Liver (tissue), 9 donors: ENCODE results near the gene BTG4. TPM values are rescaled to one million over a fixed set of nuclear protein-coding genes. Genes with fewer than 3 reads are reported as not detected.

Experiments used
- DNase-seq: peaks from one replicate; pipeline ENCODE4 v3.0.0-alpha.2; 2017; ENCODE audit warnings: low spot score
- H3K27ac ChIP-seq, 2 donors: one replicate each; pipeline ENCODE4 v1.7.0; 2013; ENCODE audit warnings: inconsistent platforms in 2 of 2, low read length in 2 of 2, control low read depth in 1 of 2, low read depth in 1 of 2, mild to moderate bottlenecking in 1 of 2
- H3K27me3 ChIP-seq, 4 donors: one replicate each; pipeline versions ENCODE4 v1.6.1 to v1.7.0; 2013; ENCODE audit warnings: low read length in 3 of 4, inconsistent platforms in 1 of 4, mild to moderate bottlenecking in 1 of 4, moderate library complexity in 1 of 4; ENCODE audit not compliant: control insufficient read depth in 4 of 4, insufficient read depth in 4 of 4
- H3K36me3 ChIP-seq, 4 donors: one replicate each; pipeline versions ENCODE4 v1.6.1 to v1.7.0; 2013; ENCODE audit warnings: low read length in 3 of 4, mild to moderate bottlenecking in 3 of 4, low read depth in 1 of 4, moderate library complexity in 1 of 4; ENCODE audit not compliant: control insufficient read depth in 4 of 4, insufficient read depth in 3 of 4
- H3K4me1 ChIP-seq, 4 donors: one replicate each; pipeline versions ENCODE4 v1.6.1 to v1.7.0; 2013; ENCODE audit warnings: low read length in 3 of 4, mild to moderate bottlenecking in 3 of 4, moderate library complexity in 1 of 4; ENCODE audit not compliant: control insufficient read depth in 4 of 4, insufficient read depth in 4 of 4
- H3K4me3 ChIP-seq, 3 donors: one replicate each; pipeline versions ENCODE4 v1.6.1 to v1.7.0; 2013; ENCODE audit warnings: low read length in 3 of 3, control low read depth in 1 of 3, low read depth in 1 of 3, mild to moderate bottlenecking in 1 of 3
- H3K9ac ChIP-seq, 2 donors: one replicate each; pipeline ENCODE4 v1.7.0; 2013; ENCODE audit warnings: low read length in 2 of 2, mild to moderate bottlenecking in 2 of 2, moderate library complexity in 2 of 2, control low read depth in 1 of 2, low read depth in 1 of 2
- H3K9me3 ChIP-seq, 4 donors: one replicate each; pipeline versions ENCODE4 v1.6.1 to v1.7.0; 2013; ENCODE audit warnings: low read length in 3 of 4; ENCODE audit not compliant: control insufficient read depth in 4 of 4
- EGR1 ChIP-seq, 2 donors: IDR thresholded peaks; 2 replicates each; pipeline ENCODE4 v1.6.1; 2016 to 2018; ENCODE audit warnings: antibody characterized with exemption in 2 of 2, low read depth in 2 of 2
- FOXA1 ChIP-seq: IDR thresholded peaks from 2 replicates; pipeline ENCODE4 v1.6.1; 2016; ENCODE audit warnings: antibody characterized with exemption
- FOXA2 ChIP-seq: IDR thresholded peaks from 2 replicates; pipeline ENCODE4 v1.6.1; 2016; ENCODE audit warnings: antibody characterized with exemption
- GABPA ChIP-seq, 2 donors: IDR thresholded peaks in 1 of 2; conservative IDR thresholded peaks in 1 of 2; 2 replicates each; pipeline ENCODE4 v1.6.1; 2016; ENCODE audit warnings: antibody characterized with exemption in 2 of 2, mild to moderate bottlenecking in 1 of 2, moderate library complexity in 1 of 2
- HNF4A ChIP-seq, 2 donors: conservative IDR thresholded peaks; 2 replicates each; pipeline ENCODE4 v1.6.1; 2016; ENCODE audit warnings: antibody characterized with exemption in 2 of 2, mild to moderate bottlenecking in 2 of 2
- HNF4G ChIP-seq: IDR thresholded peaks from 2 replicates; pipeline ENCODE4 v1.6.1; 2016; ENCODE audit warnings: antibody characterized with exemption
- MAX ChIP-seq: IDR thresholded peaks from 2 replicates; pipeline ENCODE4 v1.6.1; 2016; ENCODE audit warnings: antibody characterized with exemption
- NR2F2 ChIP-seq: IDR thresholded peaks from 2 replicates; pipeline ENCODE4 v1.6.1; 2016; ENCODE audit warnings: antibody characterized with exemption
- RAD21 ChIP-seq, 2 donors: IDR thresholded peaks; 2 replicates each; pipeline ENCODE4 v1.6.1; 2016; ENCODE audit warnings: antibody characterized with exemption in 2 of 2, mild to moderate bottlenecking in 2 of 2
- RXRA ChIP-seq, 2 donors: IDR thresholded peaks; 2 replicates each; pipeline ENCODE4 v1.6.1; 2017 to 2018; ENCODE audit warnings: antibody characterized with exemption in 2 of 2, mild to moderate bottlenecking in 1 of 2
- SP1 ChIP-seq: IDR thresholded peaks from 2 replicates; pipeline ENCODE4 v1.6.1; 2018; ENCODE audit warnings: antibody characterized with exemption, mild to moderate bottlenecking
- TAF1 ChIP-seq: conservative IDR thresholded peaks from 2 replicates; pipeline ENCODE4 v1.6.1; 2016; ENCODE audit warnings: antibody characterized with exemption, mild to moderate bottlenecking
- ZBTB33 ChIP-seq: IDR thresholded peaks from 2 replicates; pipeline ENCODE4 v1.6.1; 2016; ENCODE audit warnings: antibody characterized with exemption
- WGBS: extraction: QIAGEN DNeasy Blood & Tissue Kit; methylation state at CpG from one replicate; pipeline ENCODE4 v1.1.7; 2013; 5-methylcytosine and 5-hydroxymethylcytosine counted together
- polyA plus RNA-seq, 2 donors: library from polyadenylated mRNA; stranded (reverse) in 1 of 2; unstranded in 1 of 2; fragments of 200-250 nt in 1 of 2; fragments of >200 nt in 1 of 2; fragmentation: Nextera tagmentation in 1 of 2; extraction: Ambion mirVana in 1 of 2; gene quantifications; one replicate each; pipeline versions ENCODE4 v1.2.1 to v1.2.3, GENCODE V29; 2013 to 2015
- total RNA-seq, 2 donors: library from RNA; depleted of rRNA; stranded (reverse); fragments of >200 nt; gene quantifications; one replicate each; pipeline ENCODE4 v1.2.3, GENCODE V29; 2014
- TF ChIP-seq, protein P1 (sequence below): IDR thresholded peaks from 2 replicates; pipeline ENCODE4 v1.6.1; 2016; ENCODE audit warnings: antibody characterized with exemption, mild to moderate bottlenecking
- TF ChIP-seq, protein P2 (sequence below): fragments of 150-350 bp; IDR thresholded peaks from 2 replicates; pipeline ENCODE4 v1.5.1; 2017; ENCODE audit warnings: improper control_type of control experiment, low read depth, low read length; ENCODE audit not compliant: missing input control
- TF ChIP-seq, protein P3 (sequence below): IDR thresholded peaks from 2 replicates; pipeline ENCODE4 v1.6.1; 2016; ENCODE audit warnings: antibody characterized with exemption
- donor health status: healthy.
- donor health status: healthy.
- donor health status: healthy.
- donor health status: healthy.
- donor health status: healthy.

Gene BTG4
- total and polyA plus RNA-seq, 4 donors = not detected

DNA sequence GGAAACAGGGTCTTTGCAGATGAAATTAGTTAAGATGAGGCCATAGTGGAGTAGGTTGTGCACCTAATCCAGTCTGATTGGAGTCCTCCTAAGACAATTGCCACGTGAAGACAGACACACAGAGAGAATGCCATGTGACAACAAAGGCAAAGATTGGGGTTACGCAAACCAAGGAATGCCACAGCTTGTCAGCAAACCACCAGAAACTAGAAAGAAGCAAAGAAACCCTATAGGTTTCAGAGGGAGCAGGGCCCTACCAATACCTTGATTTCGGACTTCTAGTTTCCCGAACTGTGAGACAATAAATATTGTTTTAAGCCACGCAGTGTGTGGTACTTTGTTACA lies 20.2 kb upstream of the BTG4 start (continued):
- TF ChIP-seq, protein P1, sequence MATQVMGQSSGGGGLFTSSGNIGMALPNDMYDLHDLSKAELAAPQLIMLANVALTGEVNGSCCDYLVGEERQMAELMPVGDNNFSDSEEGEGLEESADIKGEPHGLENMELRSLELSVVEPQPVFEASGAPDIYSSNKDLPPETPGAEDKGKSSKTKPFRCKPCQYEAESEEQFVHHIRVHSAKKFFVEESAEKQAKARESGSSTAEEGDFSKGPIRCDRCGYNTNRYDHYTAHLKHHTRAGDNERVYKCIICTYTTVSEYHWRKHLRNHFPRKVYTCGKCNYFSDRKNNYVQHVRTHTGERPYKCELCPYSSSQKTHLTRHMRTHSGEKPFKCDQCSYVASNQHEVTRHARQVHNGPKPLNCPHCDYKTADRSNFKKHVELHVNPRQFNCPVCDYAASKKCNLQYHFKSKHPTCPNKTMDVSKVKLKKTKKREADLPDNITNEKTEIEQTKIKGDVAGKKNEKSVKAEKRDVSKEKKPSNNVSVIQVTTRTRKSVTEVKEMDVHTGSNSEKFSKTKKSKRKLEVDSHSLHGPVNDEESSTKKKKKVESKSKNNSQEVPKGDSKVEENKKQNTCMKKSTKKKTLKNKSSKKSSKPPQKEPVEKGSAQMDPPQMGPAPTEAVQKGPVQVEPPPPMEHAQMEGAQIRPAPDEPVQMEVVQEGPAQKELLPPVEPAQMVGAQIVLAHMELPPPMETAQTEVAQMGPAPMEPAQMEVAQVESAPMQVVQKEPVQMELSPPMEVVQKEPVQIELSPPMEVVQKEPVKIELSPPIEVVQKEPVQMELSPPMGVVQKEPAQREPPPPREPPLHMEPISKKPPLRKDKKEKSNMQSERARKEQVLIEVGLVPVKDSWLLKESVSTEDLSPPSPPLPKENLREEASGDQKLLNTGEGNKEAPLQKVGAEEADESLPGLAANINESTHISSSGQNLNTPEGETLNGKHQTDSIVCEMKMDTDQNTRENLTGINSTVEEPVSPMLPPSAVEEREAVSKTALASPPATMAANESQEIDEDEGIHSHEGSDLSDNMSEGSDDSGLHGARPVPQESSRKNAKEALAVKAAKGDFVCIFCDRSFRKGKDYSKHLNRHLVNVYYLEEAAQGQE = no peak
- TF ChIP-seq HNF4A (conservative IDR thresholded peaks at IDR 0.05) = no peak
- no peak for TF ChIP-seq TAF1
- TF ChIP-seq NR2F2 = no peak
- no peak for TF ChIP-seq GABPA (IDR thresholded peaks at IDR 0.05 in 1 of 2, conservative IDR thresholded peaks at IDR 0.05 in 1 of 2)
- TF ChIP-seq RAD21 (IDR thresholded peaks at IDR 0.05) = no peak

DNA sequence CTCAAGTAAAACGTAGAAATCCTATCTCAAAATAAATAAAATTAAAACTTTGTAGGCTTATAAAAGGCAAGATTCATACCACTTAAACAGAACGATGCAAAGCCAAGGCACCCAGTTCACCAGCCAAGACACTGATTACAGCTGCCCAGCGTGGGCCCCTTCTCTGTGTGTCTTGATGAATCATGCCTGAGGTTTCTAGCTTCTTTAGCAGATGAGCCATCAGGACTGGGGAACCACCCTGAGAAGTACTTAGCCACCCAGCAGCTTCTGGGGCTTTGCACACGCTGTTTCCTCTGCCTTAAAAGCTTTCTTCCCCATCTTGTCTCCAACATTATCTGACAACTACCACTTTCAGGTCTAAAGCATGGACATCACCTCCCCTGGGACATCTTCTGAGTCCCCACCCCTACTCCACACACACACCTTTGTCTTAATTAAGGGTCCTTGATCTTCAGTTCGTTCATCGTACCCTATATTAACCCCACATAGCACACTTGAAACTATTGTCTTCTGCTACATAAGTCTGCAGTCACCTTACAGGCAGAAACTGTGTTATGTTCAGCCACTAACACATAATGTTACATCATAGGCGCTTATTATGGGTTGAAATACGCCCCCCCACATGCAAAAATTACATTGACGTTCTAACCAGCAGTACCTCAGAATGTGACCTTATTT lies 19.6 kb upstream of the BTG4 start:
- no peak overlapping the region for H3K27ac ChIP-seq
- H3K27me3 ChIP-seq = no peaks in the 10 kb centered on the region
- no peaks in the 10 kb centered on the region for H3K9me3 ChIP-seq
- no peak for DNase-seq
- WGBS = 73% methylated on average over 9 of the region's 9 CpGs
- H3K36me3 ChIP-seq = no peaks in the 10 kb centered on the region
- no peak overlapping the region for H3K4me3 ChIP-seq
- TF ChIP-seq TAF1 (no peak), ZBTB33 (no peak), MAX (no peak), EGR1 (IDR thresholded peaks at IDR 0.05; ENCODE audit: low read depth in 2 of 2) (no peak), SP1 (no peak), HNF4G (no peak), FOXA2 (no peak), GABPA (IDR thresholded peaks at IDR 0.05 in 1 of 2, conservative IDR thresholded peaks at IDR 0.05 in 1 of 2) (no peak), RAD21 (IDR thresholded peaks at IDR 0.05) (no peak), RXRA (IDR thresholded peaks at IDR 0.05) (no peak), FOXA1 (no peak)
- TF ChIP-seq, protein P2, sequence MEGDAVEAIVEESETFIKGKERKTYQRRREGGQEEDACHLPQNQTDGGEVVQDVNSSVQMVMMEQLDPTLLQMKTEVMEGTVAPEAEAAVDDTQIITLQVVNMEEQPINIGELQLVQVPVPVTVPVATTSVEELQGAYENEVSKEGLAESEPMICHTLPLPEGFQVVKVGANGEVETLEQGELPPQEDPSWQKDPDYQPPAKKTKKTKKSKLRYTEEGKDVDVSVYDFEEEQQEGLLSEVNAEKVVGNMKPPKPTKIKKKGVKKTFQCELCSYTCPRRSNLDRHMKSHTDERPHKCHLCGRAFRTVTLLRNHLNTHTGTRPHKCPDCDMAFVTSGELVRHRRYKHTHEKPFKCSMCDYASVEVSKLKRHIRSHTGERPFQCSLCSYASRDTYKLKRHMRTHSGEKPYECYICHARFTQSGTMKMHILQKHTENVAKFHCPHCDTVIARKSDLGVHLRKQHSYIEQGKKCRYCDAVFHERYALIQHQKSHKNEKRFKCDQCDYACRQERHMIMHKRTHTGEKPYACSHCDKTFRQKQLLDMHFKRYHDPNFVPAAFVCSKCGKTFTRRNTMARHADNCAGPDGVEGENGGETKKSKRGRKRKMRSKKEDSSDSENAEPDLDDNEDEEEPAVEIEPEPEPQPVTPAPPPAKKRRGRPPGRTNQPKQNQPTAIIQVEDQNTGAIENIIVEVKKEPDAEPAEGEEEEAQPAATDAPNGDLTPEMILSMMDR = no peak
- TF ChIP-seq, protein P1 = no peak
- TF ChIP-seq, protein P3, sequence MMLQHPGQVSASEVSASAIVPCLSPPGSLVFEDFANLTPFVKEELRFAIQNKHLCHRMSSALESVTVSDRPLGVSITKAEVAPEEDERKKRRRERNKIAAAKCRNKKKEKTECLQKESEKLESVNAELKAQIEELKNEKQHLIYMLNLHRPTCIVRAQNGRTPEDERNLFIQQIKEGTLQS = no peak
- H3K9ac ChIP-seq = no peak overlapping the region
- H3K4me1 ChIP-seq = no peaks in the 10 kb centered on the region
